ENCODE results near the gene UMAD1. TPM values are rescaled to one million over a fixed set of nuclear protein-coding genes. Genes with fewer than 3 reads are reported as not detected.

UMAD1 gene
- total and polyA plus RNA-seq, 12 donors = 3.5 to 24.7 (median 17.0) TPM

DNA sequence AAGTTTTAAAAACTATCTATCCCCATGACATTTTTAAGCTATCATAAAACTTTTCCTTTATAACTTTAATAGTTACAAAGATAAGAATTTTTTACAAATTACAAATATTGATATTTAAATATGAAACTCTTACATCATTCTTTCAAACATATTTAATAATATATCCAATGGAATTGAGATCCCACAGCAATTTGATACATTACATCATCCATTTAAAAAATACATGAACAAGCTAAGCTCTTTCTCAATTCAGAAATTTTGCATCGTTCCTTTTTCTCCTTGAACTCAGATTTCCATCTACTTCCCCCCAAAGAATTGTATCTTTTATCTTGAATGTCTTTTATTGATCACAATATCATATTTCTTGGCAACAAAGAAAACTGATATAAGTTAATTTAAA lies 209.6 kb downstream of the UMAD1 start:
- H3K9me3 ChIP-seq = peaks cover 0 to 9% (median 3%) of the 10 kb centered on the region in 11 donors
- no peak overlapping the region for H3K27ac ChIP-seq
- ATAC-seq (no peak), DNase-seq (no peak)
- TF ChIP-seq CTCF (IDR thresholded peaks at IDR 0.05) = no peak
- intact Hi-C loops (cut with DNase I) = no loop called here
- H3K36me3 ChIP-seq = no peaks in the 10 kb centered on the region
- H3K27me3 ChIP-seq = no peaks in the 10 kb centered on the region
- H3K4me3 ChIP-seq = no peak overlapping the region
- H3K4me1 ChIP-seq = peaks cover 0 to 3% (median 0%) of the 10 kb centered on the region in 9 donors
- 90 to 95% methylated on average over 1 of the region's 1 CpG for WGBS, 2 donors

DNA sequence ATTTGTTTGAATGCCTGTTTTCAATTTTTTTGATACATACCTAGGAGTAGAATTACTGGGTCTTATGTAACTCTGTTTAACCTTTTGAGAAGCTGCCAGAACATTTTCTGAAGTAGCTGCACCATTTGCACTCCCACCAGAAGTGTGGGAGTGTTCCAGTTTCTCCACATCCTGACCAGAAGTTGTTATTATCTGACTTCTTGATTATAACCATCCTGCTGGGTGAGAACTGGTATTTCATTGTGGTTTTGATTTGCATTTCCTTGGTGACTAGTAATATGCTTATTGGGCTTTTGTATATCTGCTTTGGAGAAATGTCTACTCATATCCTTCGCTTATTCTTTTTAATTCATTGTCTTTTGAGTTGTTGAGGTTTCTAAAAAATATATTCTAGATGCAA lies 210.8 kb downstream of the UMAD1 start:
- 96 to 100% methylated on average over 1 of the region's 1 CpG for WGBS, 2 donors
- no peak for TF ChIP-seq CTCF (IDR thresholded peaks at IDR 0.05)

GRCh38 chr7:7851991-7852390 lies 211.4 kb downstream of the UMAD1 start:
- Histone ChIP-seq H3K36me3 (no peaks in the 10 kb centered on the region), H3K4me1 (peaks cover 0 to 3% (median 0%) of the 10 kb centered on the region in 9 donors), H3K9me3 (peaks cover 0 to 21% (median 4%) of the 10 kb centered on the region in 11 donors), H3K4me3 (no peak overlapping the region), H3K27me3 (no peaks in the 10 kb centered on the region), H3K27ac (no peak overlapping the region)
- no peak for TF ChIP-seq CTCF (IDR thresholded peaks at IDR 0.05)
- no peak for DNase-seq
- intact Hi-C loops (cut with DNase I) = no loop called here
- WGBS, 2 donors = 72 to 76% methylated on average over 3 of the region's 3 CpGs
- no peak for ATAC-seq

More for the DNA sequence above, 210.8 kb downstream of the UMAD1 start:
- Histone ChIP-seq H3K27me3 (no peaks in the 10 kb centered on the region), H3K4me3 (no peak overlapping the region), H3K27ac (no peak overlapping the region), H3K9me3 (peaks cover 0 to 21% (median 4%) of the 10 kb centered on the region in 11 donors), H3K36me3 (no peaks in the 10 kb centered on the region), H3K4me1 (peaks cover 0 to 3% (median 0%) of the 10 kb centered on the region in 9 donors)
- DNase-seq = no peak
- no peak for ATAC-seq
- intact Hi-C loops (cut with DNase I) = no loop called here

DNA sequence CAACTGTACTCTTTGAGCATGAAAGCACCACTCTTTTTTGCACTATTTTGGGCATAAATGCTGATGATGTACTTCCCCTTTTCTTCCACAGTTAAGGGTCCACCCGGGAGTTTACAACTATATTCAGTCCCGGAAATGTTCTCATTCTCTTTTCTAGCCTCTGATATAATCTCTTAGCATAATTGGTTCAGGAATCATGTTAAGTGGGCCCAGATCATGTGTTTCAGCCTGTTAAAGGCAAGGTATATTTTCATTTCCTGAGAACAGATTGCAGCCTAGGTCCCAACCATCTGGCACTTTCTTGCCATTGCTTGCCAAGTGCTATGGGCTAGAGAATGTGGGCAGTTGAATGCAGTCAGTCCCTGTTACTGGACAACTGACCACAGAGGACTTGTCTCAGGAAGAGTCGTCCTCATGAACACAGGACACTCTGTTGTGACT lies 216.6 kb downstream of the UMAD1 start:
- TF ChIP-seq CTCF (IDR thresholded peaks at IDR 0.05) = no peak
- H3K4me3 ChIP-seq = no peak overlapping the region
- no peaks in the 10 kb centered on the region for H3K36me3 ChIP-seq
- H3K27ac ChIP-seq = peak overlapping the region in 2 of 10 donors; percentile 15 to 22
- no peaks in the 10 kb centered on the region for H3K27me3 ChIP-seq
- H3K4me1 ChIP-seq = peaks cover 0 to 29% (median 7%) of the 10 kb centered on the region in 9 donors
- ATAC-seq (peak in 4 of 8 donors; percentile 42 to 64 (median 50)), DNase-seq (no peak)
- 65 to 68% methylated on average over 3 of the region's 3 CpGs for WGBS, 2 donors
- intact Hi-C loops (cut with DNase I) = no loop called here
- H3K9me3 ChIP-seq = peaks cover 0 to 21% (median 4%) of the 10 kb centered on the region in 11 donors
